ENCODE data around the gene GRWD1. TPM values are rescaled to one million over a fixed set of nuclear protein-coding genes. Genes with fewer than 3 reads are reported as not detected.
A peak's percentile ranks its signal among the peaks of the same experiment; 100 is the strongest.

Gene GRWD1
- total RNA-seq, 2 donors from 2014 or later = 10.8 to 19.8 TPM

- H3K27me3 ChIP-seq = peaks cover 0 to 4% of the 10 kb centered on the region in 2 donors
- H3K4me1 ChIP-seq = peaks cover 0 to 27% of the 10 kb centered on the region in 2 donors
- no peak for TF ChIP-seq CTCF (IDR thresholded peaks at IDR 0.05)
- H3K9me3 ChIP-seq = no peaks in the 10 kb centered on the region
- no peak for DNase-seq (ENCODE audit: low spot score)
- H3K36me3 ChIP-seq = peaks cover 17% of the 10 kb centered on the region
- H3K27ac ChIP-seq = no peak overlapping the region
- peak overlapping the region in 1 of 2 donors; percentile 97 for H3K4me3 ChIP-seq
Observed at GRCh38 chr19:48443731-48444128, 2.1 kb upstream of the GRWD1 start.

DNA sequence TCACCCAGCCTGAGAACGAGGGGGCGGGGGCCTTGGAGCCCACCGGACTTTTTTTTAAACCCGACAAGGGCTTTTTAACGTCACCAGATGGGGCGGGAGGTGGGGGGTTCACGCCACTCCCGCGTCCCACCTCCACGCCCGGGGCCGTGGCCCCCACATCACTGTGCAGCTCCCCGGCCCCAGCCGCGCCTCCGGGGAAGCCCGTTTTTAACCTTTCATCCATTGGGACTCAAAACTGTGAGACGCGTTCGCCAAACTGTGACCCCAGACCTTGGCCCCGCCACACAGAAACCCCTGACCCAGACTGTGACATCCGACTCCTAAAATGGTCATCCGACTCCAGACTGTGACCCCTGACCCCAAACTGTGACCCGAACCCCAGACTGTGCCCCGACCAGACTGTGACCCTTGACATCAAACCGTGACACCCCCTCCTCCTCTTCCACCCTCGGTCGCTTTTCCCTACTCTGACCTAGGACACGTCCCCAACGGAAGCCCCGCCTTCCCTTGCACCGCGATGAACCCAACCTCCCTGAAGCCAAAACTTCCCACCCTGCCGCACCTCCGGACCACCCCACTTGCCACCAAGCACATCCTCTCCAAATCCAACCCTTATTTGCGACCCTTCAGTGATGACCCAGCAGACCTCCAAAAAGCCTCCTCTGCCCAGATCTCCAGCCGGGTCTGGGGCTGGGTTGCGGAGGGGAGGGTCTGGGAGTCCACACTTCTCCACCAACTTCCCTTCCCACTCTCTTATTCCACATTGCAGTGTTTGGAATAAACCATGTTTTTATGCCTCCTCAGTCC lies 1.5 kb upstream of the GRWD1 start:
- Histone ChIP-seq H3K27ac (peak overlapping the region; percentile 87 to 90), H3K36me3 (peaks cover 18% of the 10 kb centered on the region), H3K4me1 (peaks cover 0 to 27% of the 10 kb centered on the region in 2 donors), H3K27me3 (peaks cover 0 to 4% of the 10 kb centered on the region in 2 donors), H3K4me3 (peak overlapping the region; percentile 95 to 97), H3K9me3 (no peaks in the 10 kb centered on the region)
- no peak for TF ChIP-seq CTCF (IDR thresholded peaks at IDR 0.05)
- DNase-seq (ENCODE audit: low spot score) = no peak

GRCh38 chr19:48444936-48445200 lies 915 bp upstream of the GRWD1 start:
- Histone ChIP-seq H3K4me3 (peak overlapping the region; percentile 95 to 97), H3K36me3 (peaks cover 23% of the 10 kb centered on the region), H3K4me1 (peaks cover 0 to 27% of the 10 kb centered on the region in 2 donors), H3K27me3 (peaks cover 0 to 4% of the 10 kb centered on the region in 2 donors), H3K27ac (peak overlapping the region; percentile 87 to 90), H3K9me3 (no peaks in the 10 kb centered on the region)
- no peak for DNase-seq (ENCODE audit: low spot score)
- no peak for TF ChIP-seq CTCF (IDR thresholded peaks at IDR 0.05)

GRCh38 chr19:48445256-48445605 lies 552 bp upstream of the GRWD1 start:
- H3K4me1 ChIP-seq = peaks cover 0 to 27% of the 10 kb centered on the region in 2 donors
- H3K9me3 ChIP-seq = no peaks in the 10 kb centered on the region
- H3K4me3 ChIP-seq = peak overlapping the region; percentile 95 to 97
- TF ChIP-seq CTCF (IDR thresholded peaks at IDR 0.05) = peak; percentile 26 to 57
- peak; percentile 71 for DNase-seq (ENCODE audit: low spot score)
- H3K27ac ChIP-seq = peak overlapping the region; percentile 87 to 90
- H3K36me3 ChIP-seq = peaks cover 26% of the 10 kb centered on the region
- H3K27me3 ChIP-seq = peaks cover 0 to 4% of the 10 kb centered on the region in 2 donors

- DNase-seq (ENCODE audit: low spot score) = no peak
- H3K36me3 ChIP-seq = peaks cover 40% of the 10 kb centered on the region
- peak overlapping the region; percentile 87 to 90 for H3K27ac ChIP-seq
- H3K4me3 ChIP-seq = peak overlapping the region; percentile 95 to 97
- peaks cover 0 to 4% of the 10 kb centered on the region in 2 donors for H3K27me3 ChIP-seq
- TF ChIP-seq CTCF (IDR thresholded peaks at IDR 0.05) = no peak
- peaks cover 0 to 27% of the 10 kb centered on the region in 2 donors for H3K4me1 ChIP-seq
- no peaks in the 10 kb centered on the region for H3K9me3 ChIP-seq
Observed at GRCh38 chr19:48446579-48446978, 796 bp downstream of the GRWD1 start.

- no peak for DNase-seq (ENCODE audit: low spot score)
- Histone ChIP-seq H3K27ac (no peak overlapping the region), H3K27me3 (peaks cover 0 to 4% of the 10 kb centered on the region in 2 donors), H3K36me3 (peaks cover 58% of the 10 kb centered on the region), H3K9me3 (no peaks in the 10 kb centered on the region), H3K4me1 (peaks cover 0 to 26% of the 10 kb centered on the region in 2 donors), H3K4me3 (no peak overlapping the region)
- no peak for TF ChIP-seq CTCF (IDR thresholded peaks at IDR 0.05)
Observed at GRCh38 chr19:48448563-48448962, 2.8 kb downstream of the GRWD1 start.

Data from right atrium auricular region (tissue), 2 donors.